Fibroblast of mammary gland (primary cell): ENCODE results near the gene ZNF57.

Source experiments
- DNase-seq: peaks from one replicate; pipeline ENCODE4 v3.0.0-alpha.2; 2010; ENCODE audit warnings: low read depth
- H3K4me3 ChIP-seq: 2 replicates; pipeline ENCODE4 v1.5.1; 2011; ENCODE audit warnings: low read depth, mild to moderate bottlenecking, low read length, moderate library complexity; ENCODE audit not compliant: control insufficient read depth
- TF ChIP-seq, protein P1 (sequence below): conservative IDR thresholded peaks from 2 replicates; pipeline ENCODE4 v1.5.1; 2011; ENCODE audit warnings: low read depth, low read length, inconsistent platforms; ENCODE audit not compliant: control insufficient read depth, insufficient read depth

The ZNF57 gene

DNA sequence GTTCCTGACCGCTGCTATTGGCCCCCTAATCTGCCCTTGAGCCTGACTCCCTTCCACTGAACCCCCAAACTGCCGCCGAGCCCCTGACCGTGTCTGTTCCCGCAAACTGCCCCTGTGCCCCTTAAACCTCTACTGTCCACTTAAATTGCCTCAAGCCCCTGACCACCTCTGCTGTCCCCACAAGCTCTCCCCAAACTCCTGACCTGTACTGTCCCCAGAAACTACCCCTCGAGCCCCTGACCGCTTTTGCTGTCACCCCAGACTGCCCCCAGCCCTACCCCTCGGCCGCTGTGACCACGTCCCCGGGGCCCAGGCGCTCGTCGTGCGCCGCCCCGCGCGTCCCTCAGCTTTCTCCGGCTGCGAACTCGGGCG lies 43.7 kb downstream of the ZNF57 start:
- peak overlapping the region; percentile 79 for H3K4me3 ChIP-seq
- DNase-seq, result no peak
- TF ChIP-seq, protein P1, sequence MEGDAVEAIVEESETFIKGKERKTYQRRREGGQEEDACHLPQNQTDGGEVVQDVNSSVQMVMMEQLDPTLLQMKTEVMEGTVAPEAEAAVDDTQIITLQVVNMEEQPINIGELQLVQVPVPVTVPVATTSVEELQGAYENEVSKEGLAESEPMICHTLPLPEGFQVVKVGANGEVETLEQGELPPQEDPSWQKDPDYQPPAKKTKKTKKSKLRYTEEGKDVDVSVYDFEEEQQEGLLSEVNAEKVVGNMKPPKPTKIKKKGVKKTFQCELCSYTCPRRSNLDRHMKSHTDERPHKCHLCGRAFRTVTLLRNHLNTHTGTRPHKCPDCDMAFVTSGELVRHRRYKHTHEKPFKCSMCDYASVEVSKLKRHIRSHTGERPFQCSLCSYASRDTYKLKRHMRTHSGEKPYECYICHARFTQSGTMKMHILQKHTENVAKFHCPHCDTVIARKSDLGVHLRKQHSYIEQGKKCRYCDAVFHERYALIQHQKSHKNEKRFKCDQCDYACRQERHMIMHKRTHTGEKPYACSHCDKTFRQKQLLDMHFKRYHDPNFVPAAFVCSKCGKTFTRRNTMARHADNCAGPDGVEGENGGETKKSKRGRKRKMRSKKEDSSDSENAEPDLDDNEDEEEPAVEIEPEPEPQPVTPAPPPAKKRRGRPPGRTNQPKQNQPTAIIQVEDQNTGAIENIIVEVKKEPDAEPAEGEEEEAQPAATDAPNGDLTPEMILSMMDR, result no peak

DNA sequence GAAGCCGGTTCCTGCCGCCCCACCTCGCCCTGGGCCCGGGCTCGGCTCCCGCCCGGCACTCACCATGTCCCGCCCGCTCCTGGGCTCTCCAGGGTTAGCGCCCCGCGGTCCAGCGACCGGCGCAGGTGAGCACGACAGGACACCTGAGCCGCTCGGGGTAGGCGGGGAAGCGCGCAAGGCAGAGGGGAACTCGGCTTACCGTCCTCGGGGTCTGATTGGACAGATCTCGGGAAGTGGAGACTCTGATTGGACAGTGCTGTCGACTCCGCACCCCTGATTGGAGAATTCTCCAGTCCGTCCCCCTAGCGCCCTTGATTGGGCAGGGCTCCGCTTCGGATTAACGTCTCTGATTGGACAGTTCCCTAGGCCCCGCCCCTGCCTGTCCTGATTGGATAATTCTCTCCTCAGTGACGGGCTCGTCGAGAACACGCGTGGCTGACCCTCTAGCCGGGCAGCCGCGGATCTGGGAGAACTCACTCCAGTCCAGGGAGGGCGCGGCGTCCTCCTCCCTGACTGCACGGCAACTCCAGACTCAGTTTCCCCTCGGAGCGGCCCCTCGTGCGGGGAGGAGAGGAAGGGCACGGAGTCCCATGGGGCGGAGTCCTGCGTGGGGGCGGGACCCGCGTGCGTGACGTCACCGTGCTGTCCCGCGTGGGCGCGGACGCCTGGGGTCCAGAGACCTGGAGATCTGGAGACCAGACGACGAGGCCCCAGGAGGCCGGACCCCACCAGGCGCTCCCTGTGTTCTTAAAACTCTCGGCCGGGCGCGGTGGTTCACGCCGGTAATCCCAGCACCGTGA lies 44.2 kb downstream of the ZNF57 start, which contains the start of gene ZNF77:
Gene ZNF77, minus strand, starts transcription at position 197 of the 800 bp plus-strand sequence. Its CDS starts 131 bp downstream, at position 66.
- H3K4me3 ChIP-seq, result peak within 1 kb of the TSS; percentile 79
- DNase-seq, result peak; percentile 99
- TF ChIP-seq, protein P1, result no peak

DNA sequence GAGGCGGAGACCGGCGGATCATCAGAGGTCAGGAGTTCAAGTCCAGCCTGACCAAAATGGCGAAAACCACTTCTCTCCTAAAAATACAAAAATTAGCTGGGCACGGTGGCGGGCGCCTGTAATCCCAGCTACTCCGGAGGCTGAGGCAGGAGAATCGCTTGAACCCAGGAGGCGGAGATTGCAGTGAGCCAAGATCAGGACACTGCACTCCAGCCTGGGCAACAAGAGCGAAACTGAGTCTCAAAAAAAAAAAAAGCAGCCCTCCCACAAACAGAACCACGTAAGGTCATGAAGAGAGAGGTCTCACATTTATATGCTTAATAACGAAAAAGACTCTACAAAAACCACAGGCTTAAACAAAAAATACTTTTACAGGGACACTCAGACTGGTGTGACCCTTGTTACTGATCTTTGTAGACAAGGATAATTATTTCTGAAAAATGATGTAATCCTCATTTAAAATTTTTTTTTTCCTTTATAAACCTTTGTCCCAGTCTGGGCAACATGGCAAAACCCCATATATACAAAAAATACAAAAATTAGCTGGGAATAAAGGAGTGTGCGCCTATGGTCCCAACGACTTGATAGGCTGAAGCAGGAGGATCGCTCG lies 45.0 kb downstream of the ZNF57 start:
- TF ChIP-seq, protein P1, result no peak
- peak overlapping the region; percentile 79 for H3K4me3 ChIP-seq
- no peak for DNase-seq

DNA sequence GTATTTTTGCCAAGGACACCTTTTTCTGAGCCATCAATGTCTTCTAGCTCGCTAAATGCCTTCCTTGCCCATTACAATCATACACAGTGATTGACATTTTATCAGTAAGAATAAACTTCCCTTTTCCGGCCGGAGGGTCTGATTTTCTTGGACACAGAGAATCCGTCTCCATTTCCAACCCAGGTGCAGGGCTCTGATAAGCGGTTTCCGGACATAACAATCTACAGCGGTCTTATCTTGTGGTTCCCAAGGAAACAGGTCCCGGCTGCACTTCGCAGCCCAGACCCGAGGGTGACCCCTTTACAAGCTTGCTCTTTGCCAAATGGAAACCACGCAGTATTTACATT lies 49.2 kb downstream of the ZNF57 start:
- TF ChIP-seq, protein P1, result no peak
- DNase-seq, result no peak
- H3K4me3 ChIP-seq, result peak overlapping the region; percentile 98

DNA sequence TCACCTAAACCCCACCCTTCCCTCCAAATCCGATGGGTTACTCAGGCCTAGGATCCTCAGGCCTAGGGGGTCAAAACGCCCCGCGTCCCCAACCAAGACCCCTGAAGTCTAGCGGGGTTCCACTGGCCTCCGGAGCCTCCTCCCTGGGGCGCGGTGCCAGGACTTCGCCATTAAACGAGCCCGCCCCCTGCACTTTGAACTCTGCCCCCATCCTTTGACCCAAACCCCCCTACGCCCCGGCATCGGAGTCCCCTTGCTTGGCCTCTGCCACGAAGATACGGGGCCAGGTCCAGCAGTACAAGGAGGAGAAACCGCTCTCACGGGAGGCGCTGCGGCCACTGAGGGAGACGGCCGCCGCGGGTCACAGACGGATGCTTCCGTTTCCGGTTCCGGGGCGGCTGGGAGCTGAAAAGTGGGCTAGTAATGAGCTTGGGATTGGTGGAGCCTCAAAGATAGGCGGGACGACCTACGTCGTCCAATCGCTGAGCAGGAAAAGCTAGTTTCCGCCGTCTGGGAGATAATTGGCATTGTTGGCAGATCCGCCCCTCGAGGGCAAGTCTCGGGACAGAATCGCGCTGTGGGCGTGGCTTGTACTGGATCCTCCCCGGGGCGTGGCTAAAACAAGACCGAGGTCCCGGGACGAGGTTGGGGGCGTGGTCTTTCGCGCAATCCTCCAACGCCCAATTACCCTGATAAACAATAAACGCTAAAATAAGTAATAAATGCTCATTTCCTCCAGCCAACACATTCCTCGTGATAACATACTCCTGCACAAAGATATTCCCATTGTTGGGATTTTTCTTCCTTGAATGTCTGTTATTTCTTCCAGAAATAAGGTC lies 49.8 kb downstream of the ZNF57 start:
- TF ChIP-seq, protein P1, result no peak
- peak overlapping the region; percentile 98 for H3K4me3 ChIP-seq
- DNase-seq, result peak; percentile 99

DNA sequence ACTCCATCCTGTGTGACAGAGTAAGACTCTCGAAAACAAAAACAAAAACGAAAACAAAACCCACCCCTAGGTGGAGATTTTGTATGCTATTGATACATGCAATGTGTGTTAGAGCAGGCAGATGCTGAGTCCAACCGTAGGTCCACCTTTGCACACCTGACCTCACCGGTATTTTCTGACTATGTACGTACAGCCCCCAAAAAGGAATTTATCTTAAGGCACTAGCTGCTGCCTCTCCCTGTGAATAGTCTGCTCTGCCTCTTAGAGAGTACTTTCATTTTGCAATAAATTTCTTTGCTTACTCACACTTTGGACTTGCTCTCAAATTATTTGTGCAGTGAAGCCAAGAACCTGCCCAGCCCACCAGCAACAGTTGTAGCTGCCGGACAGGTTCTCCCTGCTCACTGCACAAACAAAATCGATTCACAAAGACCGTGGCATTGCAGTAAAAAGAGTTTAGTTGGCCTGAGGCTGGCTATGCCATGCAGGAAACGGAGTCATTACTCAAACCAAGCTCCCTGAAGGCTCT lies 52.3 kb downstream of the ZNF57 start:
- TF ChIP-seq, protein P1, result peak; percentile 9
- DNase-seq, result peak; percentile 38
- peak overlapping the region; percentile 21 for H3K4me3 ChIP-seq
